Lower leg skin (tissue), 4 donors: ENCODE data around the gene TWSG1. TPM values are rescaled to one million over a fixed set of nuclear protein-coding genes. Genes with fewer than 3 reads are reported as not detected.

Experiments
- DNase-seq, 2 donors: peaks; one replicate each; pipeline ENCODE4 v3.0.0-alpha.2; 2019; ENCODE audit warnings: low spot score in 2 of 2
- H3K4me3 ChIP-seq: fragments of 200-600 bp; sonication (generic); 2 replicates; pipeline ENCODE4 v1.5.1; 2017; ENCODE audit warnings: mild to moderate bottlenecking, low read depth; ENCODE audit not compliant: poor library complexity, severe bottlenecking
- POLR2A ChIP-seq, 2 donors: fragments of 450-650 bp; IDR thresholded peaks; one replicate each; pipeline ENCODE4 v1.6.1; 2016 to 2017; ENCODE audit warnings: antibody characterized with exemption in 2 of 2, mild to moderate bottlenecking in 1 of 2, moderate library complexity in 1 of 2
- WGBS, 2 donors: methylation state at CpG; one replicate each; pipeline ENCODE4 v1.1.5; 2018; 5-methylcytosine and 5-hydroxymethylcytosine counted together
- intact Hi-C: fragments of 100-400 bp; cut with DNase I; formaldehyde crosslinking; loops from one replicate; pipeline ENCODE4 v1.15.0; 2023; ENCODE audit warnings: low total_unique reads
- total RNA-seq, 4 donors: library from RNA; depleted of rRNA; stranded (reverse); fragments of >200 nt; gene quantifications; one replicate each; pipeline ENCODE4 v1.1.0, GENCODE V29; 2016
- TF ChIP-seq, protein P1 (sequence below), 3 donors: fragments of 450-650 bp; IDR thresholded peaks; one replicate each; pipeline ENCODE4 v1.5.1; 2016; ENCODE audit warnings: antibody characterized with exemption in 3 of 3, mild to moderate bottlenecking in 3 of 3, moderate library complexity in 2 of 3

The TWSG1 gene
- total RNA-seq, 4 donors from 2014 or later = 21.3 to 35.1 (median 25.3) TPM

DNA sequence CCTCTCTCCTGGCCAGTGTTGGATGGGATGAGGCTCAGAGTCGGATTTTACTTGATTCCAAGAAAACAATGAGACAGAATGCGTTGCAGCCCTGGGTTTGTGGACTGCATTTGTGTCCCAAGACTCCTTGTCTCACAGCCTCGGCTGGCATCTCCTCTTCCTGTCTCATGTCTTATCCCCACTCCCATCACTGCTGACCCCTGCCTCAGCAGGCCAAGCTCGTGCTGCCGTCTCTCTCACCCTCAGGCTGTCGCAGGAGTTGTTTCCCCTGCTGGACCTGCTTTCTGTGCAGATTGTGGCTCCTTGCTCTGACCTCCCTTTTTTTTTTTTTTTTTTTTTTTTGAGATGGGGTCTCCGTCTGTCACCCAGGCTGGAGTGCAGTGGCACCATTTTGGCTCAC lies 70.6 kb downstream of the TWSG1 start:
- WGBS, 2 donors = 78 to 82% methylated on average over 7 of the region's 7 CpGs
- DNase-seq = no peak
- intact Hi-C loops = no loop called here
- no peak overlapping the region for H3K4me3 ChIP-seq
- TF ChIP-seq, protein P1, sequence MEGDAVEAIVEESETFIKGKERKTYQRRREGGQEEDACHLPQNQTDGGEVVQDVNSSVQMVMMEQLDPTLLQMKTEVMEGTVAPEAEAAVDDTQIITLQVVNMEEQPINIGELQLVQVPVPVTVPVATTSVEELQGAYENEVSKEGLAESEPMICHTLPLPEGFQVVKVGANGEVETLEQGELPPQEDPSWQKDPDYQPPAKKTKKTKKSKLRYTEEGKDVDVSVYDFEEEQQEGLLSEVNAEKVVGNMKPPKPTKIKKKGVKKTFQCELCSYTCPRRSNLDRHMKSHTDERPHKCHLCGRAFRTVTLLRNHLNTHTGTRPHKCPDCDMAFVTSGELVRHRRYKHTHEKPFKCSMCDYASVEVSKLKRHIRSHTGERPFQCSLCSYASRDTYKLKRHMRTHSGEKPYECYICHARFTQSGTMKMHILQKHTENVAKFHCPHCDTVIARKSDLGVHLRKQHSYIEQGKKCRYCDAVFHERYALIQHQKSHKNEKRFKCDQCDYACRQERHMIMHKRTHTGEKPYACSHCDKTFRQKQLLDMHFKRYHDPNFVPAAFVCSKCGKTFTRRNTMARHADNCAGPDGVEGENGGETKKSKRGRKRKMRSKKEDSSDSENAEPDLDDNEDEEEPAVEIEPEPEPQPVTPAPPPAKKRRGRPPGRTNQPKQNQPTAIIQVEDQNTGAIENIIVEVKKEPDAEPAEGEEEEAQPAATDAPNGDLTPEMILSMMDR (IDR thresholded peaks at IDR 0.05) = no peak
- TF ChIP-seq POLR2A (IDR thresholded peaks at IDR 0.05) = no peak

DNA sequence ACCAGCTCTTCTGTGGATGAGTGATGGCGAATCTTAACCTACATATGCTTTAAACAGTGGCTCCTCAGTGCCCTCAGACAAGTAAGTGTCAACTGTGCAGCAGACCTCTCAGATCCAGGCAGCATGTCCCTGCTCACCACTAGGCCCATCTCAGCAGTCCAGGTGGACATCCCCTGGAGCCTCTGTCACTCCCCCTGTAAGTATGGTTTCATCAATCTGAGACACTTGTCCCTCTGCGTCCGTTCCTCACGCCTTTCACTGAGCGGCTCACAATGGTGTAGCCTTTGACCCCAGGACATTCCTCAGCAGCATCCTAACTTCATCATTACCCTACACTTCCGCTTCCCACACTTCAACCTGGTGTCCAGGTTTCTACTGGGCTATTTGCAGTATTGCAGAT lies 71.4 kb downstream of the TWSG1 start:
- intact Hi-C loops = no loop called here
- WGBS, 2 donors = 97 to 98% methylated on average over 6 of the region's 6 CpGs
- no peak overlapping the region for H3K4me3 ChIP-seq
- TF ChIP-seq, protein P1 (IDR thresholded peaks at IDR 0.05) = no peak
- TF ChIP-seq POLR2A (IDR thresholded peaks at IDR 0.05) = no peak
- DNase-seq = peak in 1 of 2 donors; percentile 76

DNA sequence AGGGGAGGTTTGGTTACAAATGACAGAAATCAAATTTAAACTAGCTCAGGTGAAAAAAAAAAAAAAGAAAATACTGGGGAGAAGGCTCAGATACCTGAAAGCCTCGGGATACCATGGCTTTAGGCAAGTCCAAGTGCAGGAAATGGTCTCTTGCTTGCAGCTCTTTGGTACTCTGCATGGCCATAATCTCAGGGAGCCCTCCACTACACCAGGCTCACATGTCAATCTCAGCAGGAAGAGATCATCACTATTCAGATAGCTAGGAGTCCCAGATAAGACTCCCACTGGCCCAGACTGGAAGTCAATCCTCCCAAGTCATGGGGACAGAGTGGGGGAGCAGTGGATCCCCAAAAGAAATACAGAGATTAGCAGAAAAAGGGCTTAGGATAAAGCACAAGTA lies 75.9 kb downstream of the TWSG1 start:
- H3K4me3 ChIP-seq = no peak overlapping the region
- 68 to 71% methylated on average over 1 of the region's 1 CpG for WGBS, 2 donors
- TF ChIP-seq, protein P1 (IDR thresholded peaks at IDR 0.05) = no peak
- TF ChIP-seq POLR2A (IDR thresholded peaks at IDR 0.05) = no peak
- no peak for DNase-seq
- intact Hi-C loops = no loop called here

DNA sequence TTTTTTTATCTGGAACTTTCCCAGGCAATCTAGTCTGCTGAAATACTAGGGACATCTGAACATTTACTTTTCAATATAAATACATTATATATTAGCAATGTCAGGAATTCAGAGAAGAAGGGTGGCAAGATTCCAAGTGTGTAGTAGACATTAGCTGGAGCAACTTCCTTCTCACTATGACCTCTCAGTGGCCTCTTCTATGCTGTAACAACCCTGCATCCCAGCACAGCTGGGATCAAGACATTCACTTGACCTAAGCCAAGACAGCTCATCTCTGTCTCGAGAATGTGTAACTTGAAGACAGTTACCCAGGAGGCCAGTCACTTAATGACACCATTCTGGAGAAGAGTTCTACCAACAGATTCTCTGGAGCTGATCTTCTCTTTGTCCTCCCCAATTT lies 79.0 kb downstream of the TWSG1 start:
- WGBS, 2 donors = 50 to 79% methylated on average over 1 of the region's 1 CpG
- no peak overlapping the region for H3K4me3 ChIP-seq
- no peak for DNase-seq
- no peak for TF ChIP-seq POLR2A (IDR thresholded peaks at IDR 0.05)
- TF ChIP-seq, protein P1 (IDR thresholded peaks at IDR 0.05) = no peak
- intact Hi-C loops = no loop called here

DNA sequence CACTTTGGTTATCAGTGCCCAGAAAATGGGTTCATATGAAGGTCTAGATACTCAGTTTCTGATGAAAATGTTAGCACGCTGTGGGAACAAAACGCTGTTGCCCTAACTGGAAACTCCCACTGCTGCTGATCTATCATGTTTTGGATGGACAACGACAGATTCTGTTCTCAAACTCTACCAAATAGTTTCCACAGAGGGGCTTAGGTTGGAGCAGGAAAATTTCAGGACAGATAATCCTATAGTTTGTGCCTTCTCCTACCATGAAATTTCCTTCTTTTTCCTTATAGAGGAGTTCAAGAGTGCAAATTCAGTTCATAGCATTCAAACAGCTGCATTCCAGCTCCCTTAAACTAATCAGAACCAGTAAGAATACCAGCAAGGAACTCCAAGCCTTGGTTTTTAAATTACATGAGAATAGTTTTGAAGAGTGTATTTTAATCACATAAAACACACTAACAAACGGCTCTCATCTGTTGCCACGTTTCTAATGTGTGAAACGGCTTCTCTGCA lies 82.0 kb downstream of the TWSG1 start:
- DNase-seq = no peak
- H3K4me3 ChIP-seq = no peak overlapping the region
- intact Hi-C loops = no loop called here
- no peak for TF ChIP-seq POLR2A (IDR thresholded peaks at IDR 0.05)
- 44 to 46% methylated on average over 6 of the region's 6 CpGs for WGBS, 2 donors

DNA sequence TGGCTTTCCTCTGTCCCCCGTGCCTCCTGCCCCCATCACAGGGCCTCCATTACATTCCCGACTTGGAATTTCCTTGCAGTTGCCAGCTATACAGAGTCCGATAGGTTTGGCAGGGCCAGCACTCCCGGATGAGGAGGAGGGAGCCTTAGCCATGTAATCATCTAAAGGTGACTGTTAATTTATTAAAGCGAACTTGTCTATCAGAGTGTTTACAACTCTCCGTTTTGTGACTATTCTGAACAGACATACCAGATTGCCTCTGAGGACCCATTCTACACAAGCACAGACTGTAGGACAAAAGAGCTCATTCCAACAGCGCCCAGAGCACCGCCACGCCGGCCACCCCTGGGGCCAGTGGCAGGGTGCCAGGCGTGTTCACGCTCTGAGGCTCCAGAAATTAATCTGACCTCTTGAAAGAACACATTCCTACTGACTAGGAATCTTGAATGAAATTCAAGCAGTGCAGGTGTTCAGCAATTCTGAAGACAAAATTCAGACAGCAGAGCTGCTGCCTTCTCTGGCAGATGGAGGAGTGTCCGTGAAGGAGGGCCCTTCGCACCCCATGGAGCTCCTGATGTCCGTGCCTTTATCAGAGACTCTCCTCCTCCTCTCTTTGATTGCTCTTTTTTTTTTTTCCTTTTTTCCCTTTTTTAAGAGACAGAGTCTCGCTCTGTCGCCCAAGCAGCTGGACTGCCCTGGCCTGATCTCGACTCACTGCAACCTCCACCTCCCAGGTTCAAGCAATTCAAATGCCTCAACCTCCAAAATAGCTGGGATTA lies 82.7 kb downstream of the TWSG1 start:
- no peak overlapping the region for H3K4me3 ChIP-seq
- WGBS, 2 donors = 38 to 45% methylated on average over 18 of the region's 18 CpGs
- no peak for DNase-seq
- no peak for TF ChIP-seq POLR2A (IDR thresholded peaks at IDR 0.05)
- TF ChIP-seq, protein P1 (IDR thresholded peaks at IDR 0.05) = no peak
- intact Hi-C loops = no loop called here
